Astrocyte (in vitro differentiated cells and primary cell): ENCODE data around the gene ARPP21.

Source experiments
- CTCF ChIP-seq: IDR thresholded peaks from 2 replicates; pipeline ENCODE4 v1.5.1; 2011; ENCODE audit warnings: low read depth, mild to moderate bottlenecking, inconsistent platforms, low read length, moderate library complexity; ENCODE audit not compliant: insufficient read depth
- EZH2 ChIP-seq: IDR thresholded peaks from 2 replicates; pipeline ENCODE4 v1.6.1; 2012; ENCODE audit warnings: mild to moderate bottlenecking, low read length, inconsistent platforms; ENCODE audit not compliant: insufficient read depth

DNA sequence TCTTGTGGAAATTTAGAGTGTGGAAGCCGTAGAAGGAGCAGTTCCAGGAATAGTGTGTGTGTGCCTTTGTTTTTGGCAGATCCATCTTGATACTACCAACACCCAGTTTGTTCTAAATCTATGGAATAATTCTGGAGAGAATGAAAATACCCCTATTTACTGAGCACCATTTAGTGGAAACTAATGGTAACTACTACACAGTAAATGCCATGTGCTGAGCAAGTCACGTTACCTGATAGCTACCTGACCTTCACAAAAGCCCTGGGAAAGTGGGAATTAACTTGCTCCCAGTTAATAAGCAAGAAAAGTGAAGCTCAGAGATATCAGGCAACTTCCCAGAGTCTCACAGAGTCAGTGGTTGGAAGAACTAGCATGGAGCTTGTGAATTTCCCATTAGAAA is 137.7 kb downstream of the ARPP21 start:
- TF ChIP-seq CTCF (no peak), EZH2 (no peak)
